ENCODE data around the gene TBXA2R. TPM values are rescaled to one million over a fixed set of nuclear protein-coding genes. Genes with fewer than 3 reads are reported as not detected.

Gene TBXA2R
- total and polyA plus RNA-seq, 2 donors (not counting 3 experiments of a cell fraction or from before 2014, with no cell fraction given) = 2.4 to 2.9 TPM

DNA sequence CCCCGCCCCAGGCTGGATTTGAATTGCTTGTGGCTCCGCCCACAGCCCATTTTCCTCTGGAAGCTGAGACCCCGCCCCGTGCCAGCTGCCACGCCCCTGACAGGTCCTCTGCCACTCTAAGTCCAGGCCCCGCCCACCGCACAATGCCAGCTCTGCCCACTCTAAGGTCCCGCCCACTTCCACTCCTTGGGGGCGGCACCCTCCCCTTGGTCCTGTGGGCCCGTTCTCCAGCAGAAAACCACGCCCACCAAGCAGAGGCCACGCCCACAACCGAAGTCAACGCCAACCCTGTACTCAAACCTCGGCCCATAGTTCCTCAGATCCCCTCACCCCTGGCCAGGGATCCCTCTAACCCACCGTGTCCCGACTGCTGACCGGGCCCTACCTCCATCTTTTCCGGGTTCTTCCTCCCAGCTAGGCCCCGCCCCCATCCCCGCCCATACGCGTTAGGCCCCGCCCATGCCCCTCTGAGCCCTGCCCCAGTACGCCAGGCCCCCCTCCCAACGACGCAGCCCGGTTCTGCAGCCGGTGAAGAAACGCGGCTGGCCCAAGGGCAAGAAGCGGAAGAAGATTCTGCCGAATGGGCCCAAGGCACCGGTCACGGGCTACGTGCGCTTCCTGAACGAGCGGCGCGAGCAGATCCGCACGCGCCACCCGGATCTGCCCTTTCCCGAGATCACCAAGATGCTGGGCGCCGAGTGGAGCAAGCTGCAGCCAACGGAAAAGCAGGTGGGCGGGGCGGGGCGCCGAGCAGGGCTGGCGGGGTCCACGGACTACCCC lies 32.6 kb downstream of the TBXA2R start:
- Histone ChIP-seq H3K36me3 (ENCODE audit: control insufficient read depth in 2 of 2, extremely low read depth in 1 of 2, insufficient read depth in 2 of 2, low read length in 2 of 2) (peaks cover 0 to 3% of the 10 kb centered on the region in 2 experiments), H4K20me1 (replicated peaks; ENCODE audit: control insufficient read depth, extremely low read depth, insufficient read depth, low read length) (no peaks in the 10 kb centered on the region), H3K9me3 (replicated peaks; ENCODE audit: control insufficient read depth, insufficient read depth, low read length) (no peaks in the 10 kb centered on the region), H3K79me2 (ENCODE audit: control insufficient read depth, insufficient read depth, low read length) (peaks cover 2% of the 10 kb centered on the region), H3K4me1 (ENCODE audit: control insufficient read depth, extremely low read depth, insufficient read depth, low read length) (peaks cover 15% of the 10 kb centered on the region), H3K4me3 (replicated peaks in 1 of 3; ENCODE audit: insufficient read depth in 1 of 3, low read depth in 1 of 3, low read length in 3 of 3) (peak overlapping the region; percentile 81 to 99 (median 97)), H2AFZ (ENCODE audit: low read depth, low read length) (peak overlapping the region; percentile 61), H3K9ac (replicated peaks; ENCODE audit: extremely low read depth, insufficient read depth, low read length) (no peak overlapping the region), H3K27me3 (ENCODE audit: control insufficient read depth in 2 of 2, insufficient read depth in 2 of 2, low read length in 2 of 2) (no peaks in the 10 kb centered on the region), H3K4me2 (ENCODE audit: insufficient read depth, low read length) (no peak overlapping the region), H3K9me1 (replicated peaks; ENCODE audit: control insufficient read depth, extremely low read depth, insufficient read depth, low read length) (no peaks in the 10 kb centered on the region), H3K27ac (ENCODE audit: insufficient read depth, low read depth, low read length) (no peak overlapping the region)
- POLR2A ChIA-PET = interaction anchor here (1.5 kb wide), 1 partner anchor 17 kb away, joined by 6 read pairs; the partner anchor contains the start of gene MFSD12
- dilution Hi-C loops (cut with MboI; ENCODE audit: extremely low pct_ligation_motif_present, low sequenced_read_pairs) = no loop called here
- TF ChIP-seq GATA2 (IDR thresholded peaks at IDR 0.05; ENCODE audit: insufficient read depth, insufficient read length, low read depth, low read length) (no peak), EZH2 (IDR thresholded peaks at IDR 0.05; ENCODE audit: borderline replicate concordance, low read depth, low read length, severe bottlenecking) (no peak), FOS (IDR thresholded peaks at IDR 0.05; ENCODE audit: borderline replicate concordance, insufficient read depth, low read length) (no peak), POLR2A (IDR thresholded peaks at IDR 0.05; ENCODE audit: low read depth, low read length) (peak; percentile 5), JUN (IDR thresholded peaks at IDR 0.05; ENCODE audit: borderline replicate concordance, insufficient read depth, insufficient read length, low read depth) (no peak), MYC (IDR thresholded peaks at IDR 0.05; ENCODE audit: low read depth, low read length) (no peak)
- TF ChIP-seq, protein P1, sequence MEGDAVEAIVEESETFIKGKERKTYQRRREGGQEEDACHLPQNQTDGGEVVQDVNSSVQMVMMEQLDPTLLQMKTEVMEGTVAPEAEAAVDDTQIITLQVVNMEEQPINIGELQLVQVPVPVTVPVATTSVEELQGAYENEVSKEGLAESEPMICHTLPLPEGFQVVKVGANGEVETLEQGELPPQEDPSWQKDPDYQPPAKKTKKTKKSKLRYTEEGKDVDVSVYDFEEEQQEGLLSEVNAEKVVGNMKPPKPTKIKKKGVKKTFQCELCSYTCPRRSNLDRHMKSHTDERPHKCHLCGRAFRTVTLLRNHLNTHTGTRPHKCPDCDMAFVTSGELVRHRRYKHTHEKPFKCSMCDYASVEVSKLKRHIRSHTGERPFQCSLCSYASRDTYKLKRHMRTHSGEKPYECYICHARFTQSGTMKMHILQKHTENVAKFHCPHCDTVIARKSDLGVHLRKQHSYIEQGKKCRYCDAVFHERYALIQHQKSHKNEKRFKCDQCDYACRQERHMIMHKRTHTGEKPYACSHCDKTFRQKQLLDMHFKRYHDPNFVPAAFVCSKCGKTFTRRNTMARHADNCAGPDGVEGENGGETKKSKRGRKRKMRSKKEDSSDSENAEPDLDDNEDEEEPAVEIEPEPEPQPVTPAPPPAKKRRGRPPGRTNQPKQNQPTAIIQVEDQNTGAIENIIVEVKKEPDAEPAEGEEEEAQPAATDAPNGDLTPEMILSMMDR (IDR thresholded peaks at IDR 0.05; ENCODE audit: extremely low read depth in 1 of 2, insufficient read depth in 1 of 2, low read depth in 1 of 2, low read length in 2 of 2) = no peak
- intact Hi-C loops (cut with micrococcal nuclease) = loop anchor here (2.0 to 5.0 kb wide), 4 partner anchors 33 to 98 kb away; partner anchors contain the start of genes CACTIN, FZR1 and TBXA2R
- CTCF ChIA-PET = interaction anchor here (0.6 to 2.6 kb wide), 6 partner anchors 11 to 1428 kb away, joined by 3 to 27 read pairs (median 3); partner anchors contain the start of gene GIPC3
- DNase-seq (ENCODE audit: low read depth, low spot score) = peak; percentile 98
- no TSS peak for BruUV-seq (replicated peaks)
- peak; percentile 99 for FAIRE-seq

All from endothelial cell of umbilical vein (primary cell).